ENCODE measurements around the gene ENDOV. TPM values are rescaled to one million over a fixed set of nuclear protein-coding genes. Genes with fewer than 3 reads are reported as not detected.
A peak's percentile ranks its signal among the peaks of the same experiment; 100 is the strongest.

ENDOV gene
- total and polyA plus RNA-seq, 2 of the 13 experiments (the other 11 are each of a cell fraction or from before 2014, with no cell fraction given) = 15.1 to 17.1 TPM

GRCh38 chr17:80426671-80427326, 11.8 kb downstream of the ENDOV start (continued):
- TF ChIP-seq ZNF670 (CRISPR knock-in tag; IDR thresholded peaks at IDR 0.05; ENCODE audit: borderline replicate concordance) (peak; percentile 28; the same call in 1 of the 2 replicates), HMG20B (CRISPR knock-in tag; conservative IDR thresholded peaks at IDR 0.05) (no peak), ZBTB34 (CRISPR knock-in tag; IDR thresholded peaks at IDR 0.05) (no peak), SP5 (CRISPR knock-in tag; IDR thresholded peaks at IDR 0.05; ENCODE audit: borderline replicate concordance, low read depth) (0 out of 2 replicates have a peak, but pooled peaks have one; percentile 26), ZEB1 (IDR thresholded peaks at IDR 0.05; ENCODE audit: insufficient replicate concordance, low read depth) (no peak), ATF7-NPFF (CRISPR knock-in tag; IDR thresholded peaks at IDR 0.05; ENCODE audit: low read depth) (no peak), NFYC (CRISPR knock-in tag; IDR thresholded peaks at IDR 0.05) (no peak), PAX8 (CRISPR knock-in tag; IDR thresholded peaks at IDR 0.05; ENCODE audit: borderline replicate concordance) (no peak), ZNF639 (CRISPR knock-in tag; conservative IDR thresholded peaks at IDR 0.05) (no peak), ZFYVE20 (CRISPR knock-in tag; IDR thresholded peaks at IDR 0.05; ENCODE audit: borderline replicate concordance, low read depth) (no peak), ZNF644 (CRISPR knock-in tag; IDR thresholded peaks at IDR 0.05; ENCODE audit: low read depth) (no peak), ELF3 (CRISPR knock-in tag; IDR thresholded peaks at IDR 0.05) (0 out of 2 replicates have a peak, but pooled peaks have one; percentile 34), ZNF24 (IDR thresholded peaks at IDR 0.05) (no peak), RNF2 (conservative IDR thresholded peaks at IDR 0.05; ENCODE audit: low read depth) (no peak), KLF13 (CRISPR knock-in tag; IDR thresholded peaks at IDR 0.05) (peak; percentile 50; the same call in 1 of the 2 replicates), SSRP1 (CRISPR knock-in tag; IDR thresholded peaks at IDR 0.05) (no peak), ZGPAT (CRISPR knock-in tag; IDR thresholded peaks at IDR 0.05) (peak; percentile 64), MTA1 (CRISPR knock-in tag; IDR thresholded peaks at IDR 0.05; ENCODE audit: borderline replicate concordance) (no peak), CEBPG (CRISPR knock-in tag; IDR thresholded peaks at IDR 0.05) (no peak), ZFP90 (CRISPR knock-in tag; IDR thresholded peaks at IDR 0.05; ENCODE audit: borderline replicate concordance) (0 out of 2 replicates have a peak, but pooled peaks have one; percentile 63), ZNF33A (CRISPR knock-in tag; IDR thresholded peaks at IDR 0.05; ENCODE audit: borderline replicate concordance) (no peak), ZC3H13 (CRISPR knock-in tag; IDR thresholded peaks at IDR 0.05) (no peak)
- TF ChIP-seq, protein P1, sequence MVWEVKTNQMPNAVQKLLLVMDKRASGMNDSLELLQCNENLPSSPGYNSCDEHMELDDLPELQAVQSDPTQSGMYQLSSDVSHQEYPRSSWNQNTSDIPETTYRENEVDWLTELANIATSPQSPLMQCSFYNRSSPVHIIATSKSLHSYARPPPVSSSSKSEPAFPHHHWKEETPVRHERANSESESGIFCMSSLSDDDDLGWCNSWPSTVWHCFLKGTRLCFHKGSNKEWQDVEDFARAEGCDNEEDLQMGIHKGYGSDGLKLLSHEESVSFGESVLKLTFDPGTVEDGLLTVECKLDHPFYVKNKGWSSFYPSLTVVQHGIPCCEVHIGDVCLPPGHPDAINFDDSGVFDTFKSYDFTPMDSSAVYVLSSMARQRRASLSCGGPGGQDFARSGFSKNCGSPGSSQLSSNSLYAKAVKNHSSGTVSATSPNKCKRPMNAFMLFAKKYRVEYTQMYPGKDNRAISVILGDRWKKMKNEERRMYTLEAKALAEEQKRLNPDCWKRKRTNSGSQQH (CRISPR knock-in tag; IDR thresholded peaks at IDR 0.05; ENCODE audit: low read depth) = no peak
- TF ChIP-seq, protein P2, sequence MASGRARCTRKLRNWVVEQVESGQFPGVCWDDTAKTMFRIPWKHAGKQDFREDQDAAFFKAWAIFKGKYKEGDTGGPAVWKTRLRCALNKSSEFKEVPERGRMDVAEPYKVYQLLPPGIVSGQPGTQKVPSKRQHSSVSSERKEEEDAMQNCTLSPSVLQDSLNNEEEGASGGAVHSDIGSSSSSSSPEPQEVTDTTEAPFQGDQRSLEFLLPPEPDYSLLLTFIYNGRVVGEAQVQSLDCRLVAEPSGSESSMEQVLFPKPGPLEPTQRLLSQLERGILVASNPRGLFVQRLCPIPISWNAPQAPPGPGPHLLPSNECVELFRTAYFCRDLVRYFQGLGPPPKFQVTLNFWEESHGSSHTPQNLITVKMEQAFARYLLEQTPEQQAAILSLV (CRISPR knock-in tag; IDR thresholded peaks at IDR 0.05; ENCODE audit: borderline replicate concordance) = 0 out of 2 replicates have a peak, but pooled peaks have one; percentile 38
